GM18951 (cell line): Measurements from ENCODE around the gene SYT12.

Experiments
- POLR2A ChIP-seq: IDR thresholded peaks from 4 replicates; pipeline ENCODE4 v1.6.1; 2011; ENCODE audit warnings: mild to moderate bottlenecking; ENCODE audit not compliant: insufficient read length, insufficient read depth; ENCODE audit errors: extremely low read depth
- in situ Hi-C: fragments of 300-500 bp; cut with MboI; formaldehyde crosslinking; loops from one replicate; pipeline ENCODE4 v1.12.0; 2022; ENCODE audit warnings: low sequenced_read_pairs, mixed read lengths, inconsistent platforms; ENCODE audit not compliant: unreplicated experiment

Gene SYT12

DNA sequence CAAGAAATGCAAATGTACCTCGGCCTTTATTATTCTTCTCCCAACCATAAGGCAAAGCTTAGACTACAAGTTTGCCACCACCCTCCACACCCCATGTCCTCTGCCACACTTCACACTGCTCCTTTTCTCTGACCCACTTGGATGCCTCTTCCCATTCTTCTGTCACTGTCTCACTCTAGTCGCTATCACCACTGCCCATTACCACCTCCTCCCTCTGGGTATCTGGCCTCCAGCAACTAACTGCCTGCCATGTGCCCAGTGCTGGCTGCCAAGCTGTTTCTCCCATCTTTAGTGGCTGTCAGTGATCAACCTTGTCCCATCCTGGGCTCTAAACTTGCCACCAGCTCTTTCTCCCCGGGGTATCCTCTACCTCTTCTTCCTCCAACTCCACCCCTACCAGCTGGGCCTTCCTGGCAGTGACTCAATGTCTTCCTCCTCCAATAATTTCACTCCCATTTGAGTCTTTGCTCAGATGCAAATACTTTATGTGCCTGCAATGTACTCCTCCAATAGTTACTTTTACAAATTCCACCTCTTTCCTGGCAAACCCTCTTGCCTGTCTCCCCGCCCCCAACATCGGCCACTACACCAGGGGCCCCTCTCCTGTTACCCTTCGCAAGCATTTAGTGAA lies 76.0 kb downstream of the SYT12 start:
- no peak for TF ChIP-seq POLR2A
- in situ Hi-C loops: no loop called here

- in situ Hi-C loops: no loop called here
- TF ChIP-seq POLR2A: no peak
Observed at GRCh38 chr11:67099831-67100324, 76.9 kb downstream of the SYT12 start.
